Measurements from ENCODE around the gene PPP1R14B.

GRCh38 chr11:64238999-64239398 lies 7.7 kb downstream of the PPP1R14B start:
- TF ChIP-seq CTCF (IDR thresholded peaks at IDR 0.05) = no peak
- TF ChIP-seq POLR2A (IDR thresholded peaks at IDR 0.05) = peak in 1 of 3 donors; percentile 24
